ENCODE data around the gene EEF1B2.
"Not testable (repeated sequence)": the region's sequence is repeated elsewhere in the genome, so short reads cannot be mapped to it uniquely, and the experiment has no call there.

EEF1B2 gene

GRCh38 chr2:206160125-206160806, 571 bp downstream of the EEF1B2 start:
- TF ChIP-seq OSR1 (CRISPR knock-in tag; IDR thresholded peaks at IDR 0.05) (no peak), ZNF8 (CRISPR knock-in tag; IDR thresholded peaks at IDR 0.05) (no peak), ZFP30 (CRISPR knock-in tag; IDR thresholded peaks at IDR 0.05) (no peak), ISL1 (CRISPR knock-in tag; IDR thresholded peaks at IDR 0.05) (no peak), TCF4 (CRISPR knock-in tag; IDR thresholded peaks at IDR 0.05; ENCODE audit: borderline replicate concordance) (no peak), ZFP3 (CRISPR knock-in tag; IDR thresholded peaks at IDR 0.05) (no peak), GLIS3 (CRISPR knock-in tag; IDR thresholded peaks at IDR 0.05) (no peak), ESRRG (CRISPR knock-in tag; IDR thresholded peaks at IDR 0.05) (no peak), BACH2 (CRISPR knock-in tag; IDR thresholded peaks at IDR 0.05; ENCODE audit: borderline replicate concordance) (no peak), ARNTL (CRISPR knock-in tag; IDR thresholded peaks at IDR 0.05; ENCODE audit: borderline replicate concordance, low read depth) (no peak), ZC3H10 (CRISPR knock-in tag; IDR thresholded peaks at IDR 0.05) (no peak), ZNF70 (CRISPR knock-in tag; IDR thresholded peaks at IDR 0.05) (no peak), RARB (CRISPR knock-in tag; IDR thresholded peaks at IDR 0.05) (no peak), PATZ1 (CRISPR knock-in tag; IDR thresholded peaks at IDR 0.05; ENCODE audit: borderline replicate concordance) (no peak)
- TF ChIP-seq, protein P1, sequence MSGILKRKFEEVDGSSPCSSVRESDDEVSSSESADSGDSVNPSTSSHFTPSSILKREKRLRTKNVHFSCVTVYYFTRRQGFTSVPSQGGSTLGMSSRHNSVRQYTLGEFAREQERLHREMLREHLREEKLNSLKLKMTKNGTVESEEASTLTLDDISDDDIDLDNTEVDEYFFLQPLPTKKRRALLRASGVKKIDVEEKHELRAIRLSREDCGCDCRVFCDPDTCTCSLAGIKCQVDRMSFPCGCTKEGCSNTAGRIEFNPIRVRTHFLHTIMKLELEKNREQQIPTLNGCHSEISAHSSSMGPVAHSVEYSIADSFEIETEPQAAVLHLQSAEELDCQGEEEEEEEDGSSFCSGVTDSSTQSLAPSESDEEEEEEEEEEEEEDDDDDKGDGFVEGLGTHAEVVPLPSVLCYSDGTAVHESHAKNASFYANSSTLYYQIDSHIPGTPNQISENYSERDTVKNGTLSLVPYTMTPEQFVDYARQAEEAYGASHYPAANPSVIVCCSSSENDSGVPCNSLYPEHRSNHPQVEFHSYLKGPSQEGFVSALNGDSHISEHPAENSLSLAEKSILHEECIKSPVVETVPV (CRISPR knock-in tag; IDR thresholded peaks at IDR 0.05) = no peak
- TF ChIP-seq, protein P2, sequence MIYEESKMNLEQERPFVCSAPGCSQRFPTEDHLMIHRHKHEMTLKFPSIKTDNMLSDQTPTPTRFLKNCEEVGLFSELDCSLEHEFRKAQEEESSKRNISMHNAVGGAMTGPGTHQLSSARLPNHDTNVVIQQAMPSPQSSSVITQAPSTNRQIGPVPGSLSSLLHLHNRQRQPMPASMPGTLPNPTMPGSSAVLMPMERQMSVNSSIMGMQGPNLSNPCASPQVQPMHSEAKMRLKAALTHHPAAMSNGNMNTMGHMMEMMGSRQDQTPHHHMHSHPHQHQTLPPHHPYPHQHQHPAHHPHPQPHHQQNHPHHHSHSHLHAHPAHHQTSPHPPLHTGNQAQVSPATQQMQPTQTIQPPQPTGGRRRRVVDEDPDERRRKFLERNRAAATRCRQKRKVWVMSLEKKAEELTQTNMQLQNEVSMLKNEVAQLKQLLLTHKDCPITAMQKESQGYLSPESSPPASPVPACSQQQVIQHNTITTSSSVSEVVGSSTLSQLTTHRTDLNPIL (CRISPR knock-in tag; IDR thresholded peaks at IDR 0.05; ENCODE audit: low read depth) = no peak
- TF ChIP-seq, protein P3, sequence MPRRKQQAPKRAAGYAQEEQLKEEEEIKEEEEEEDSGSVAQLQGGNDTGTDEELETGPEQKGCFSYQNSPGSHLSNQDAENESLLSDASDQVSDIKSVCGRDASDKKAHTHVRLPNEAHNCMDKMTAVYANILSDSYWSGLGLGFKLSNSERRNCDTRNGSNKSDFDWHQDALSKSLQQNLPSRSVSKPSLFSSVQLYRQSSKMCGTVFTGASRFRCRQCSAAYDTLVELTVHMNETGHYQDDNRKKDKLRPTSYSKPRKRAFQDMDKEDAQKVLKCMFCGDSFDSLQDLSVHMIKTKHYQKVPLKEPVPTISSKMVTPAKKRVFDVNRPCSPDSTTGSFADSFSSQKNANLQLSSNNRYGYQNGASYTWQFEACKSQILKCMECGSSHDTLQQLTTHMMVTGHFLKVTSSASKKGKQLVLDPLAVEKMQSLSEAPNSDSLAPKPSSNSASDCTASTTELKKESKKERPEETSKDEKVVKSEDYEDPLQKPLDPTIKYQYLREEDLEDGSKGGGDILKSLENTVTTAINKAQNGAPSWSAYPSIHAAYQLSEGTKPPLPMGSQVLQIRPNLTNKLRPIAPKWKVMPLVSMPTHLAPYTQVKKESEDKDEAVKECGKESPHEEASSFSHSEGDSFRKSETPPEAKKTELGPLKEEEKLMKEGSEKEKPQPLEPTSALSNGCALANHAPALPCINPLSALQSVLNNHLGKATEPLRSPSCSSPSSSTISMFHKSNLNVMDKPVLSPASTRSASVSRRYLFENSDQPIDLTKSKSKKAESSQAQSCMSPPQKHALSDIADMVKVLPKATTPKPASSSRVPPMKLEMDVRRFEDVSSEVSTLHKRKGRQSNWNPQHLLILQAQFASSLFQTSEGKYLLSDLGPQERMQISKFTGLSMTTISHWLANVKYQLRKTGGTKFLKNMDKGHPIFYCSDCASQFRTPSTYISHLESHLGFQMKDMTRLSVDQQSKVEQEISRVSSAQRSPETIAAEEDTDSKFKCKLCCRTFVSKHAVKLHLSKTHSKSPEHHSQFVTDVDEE (CRISPR knock-in tag; IDR thresholded peaks at IDR 0.05) = no peak
- ATAC-seq = peak; percentile 7

DNA sequence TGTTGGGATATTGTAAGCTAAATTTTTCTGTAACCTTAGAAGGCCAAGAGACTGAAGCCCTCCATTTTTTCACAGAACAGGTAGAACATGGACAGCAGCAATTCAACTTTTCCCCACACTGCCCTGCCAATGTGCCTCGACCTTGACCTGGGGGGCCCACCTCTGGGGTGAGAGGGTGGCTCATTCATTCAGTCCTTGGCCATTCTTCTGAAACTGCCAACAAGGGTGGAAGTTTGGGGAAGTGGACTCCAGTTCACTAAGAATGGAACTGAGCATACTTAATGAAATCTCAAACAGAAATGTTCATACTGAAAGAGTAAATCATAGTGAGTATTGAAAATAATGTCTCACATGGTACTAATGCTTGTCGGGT, 1.1 kb downstream of the EEF1B2 start:
- no peak for TF ChIP-seq ISL1 (CRISPR knock-in tag; IDR thresholded peaks at IDR 0.05)
- TF ChIP-seq BACH2 (CRISPR knock-in tag; IDR thresholded peaks at IDR 0.05; ENCODE audit: borderline replicate concordance) = no peak
- TF ChIP-seq, protein P4, sequence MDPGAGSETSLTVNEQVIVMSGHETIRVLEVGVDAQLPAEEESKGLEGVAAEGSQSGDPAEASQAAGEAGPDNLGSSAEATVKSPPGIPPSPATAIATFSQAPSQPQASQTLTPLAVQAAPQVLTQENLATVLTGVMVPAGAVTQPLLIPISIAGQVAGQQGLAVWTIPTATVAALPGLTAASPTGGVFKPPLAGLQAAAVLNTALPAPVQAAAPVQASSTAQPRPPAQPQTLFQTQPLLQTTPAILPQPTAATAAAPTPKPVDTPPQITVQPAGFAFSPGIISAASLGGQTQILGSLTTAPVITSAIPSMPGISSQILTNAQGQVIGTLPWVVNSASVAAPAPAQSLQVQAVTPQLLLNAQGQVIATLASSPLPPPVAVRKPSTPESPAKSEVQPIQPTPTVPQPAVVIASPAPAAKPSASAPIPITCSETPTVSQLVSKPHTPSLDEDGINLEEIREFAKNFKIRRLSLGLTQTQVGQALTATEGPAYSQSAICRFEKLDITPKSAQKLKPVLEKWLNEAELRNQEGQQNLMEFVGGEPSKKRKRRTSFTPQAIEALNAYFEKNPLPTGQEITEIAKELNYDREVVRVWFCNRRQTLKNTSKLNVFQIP (CRISPR knock-in tag; IDR thresholded peaks at IDR 0.05; ENCODE audit: borderline replicate concordance, low read depth) = no peak
- no peak for TF ChIP-seq ZNF70 (CRISPR knock-in tag; IDR thresholded peaks at IDR 0.05)
- TF ChIP-seq ZC3H10 (CRISPR knock-in tag; IDR thresholded peaks at IDR 0.05) = no peak
- TF ChIP-seq, protein P3 (CRISPR knock-in tag; IDR thresholded peaks at IDR 0.05) = no peak
- TF ChIP-seq ZFP30 (CRISPR knock-in tag; IDR thresholded peaks at IDR 0.05) = no peak
- no peak for TF ChIP-seq TOX (CRISPR knock-in tag; IDR thresholded peaks at IDR 0.05; ENCODE audit: borderline replicate concordance)
- TF ChIP-seq TCF4 (CRISPR knock-in tag; IDR thresholded peaks at IDR 0.05; ENCODE audit: borderline replicate concordance) = no peak
- TF ChIP-seq CSDC2 (CRISPR knock-in tag; IDR thresholded peaks at IDR 0.05) = no peak
- TF ChIP-seq OSR1 (CRISPR knock-in tag; IDR thresholded peaks at IDR 0.05) = no peak
- TF ChIP-seq GLIS3 (CRISPR knock-in tag; IDR thresholded peaks at IDR 0.05) = no peak
- no peak for TF ChIP-seq ZNF565 (CRISPR knock-in tag; conservative IDR thresholded peaks at IDR 0.05; ENCODE audit: low read depth)
- no peak for ATAC-seq

DNA sequence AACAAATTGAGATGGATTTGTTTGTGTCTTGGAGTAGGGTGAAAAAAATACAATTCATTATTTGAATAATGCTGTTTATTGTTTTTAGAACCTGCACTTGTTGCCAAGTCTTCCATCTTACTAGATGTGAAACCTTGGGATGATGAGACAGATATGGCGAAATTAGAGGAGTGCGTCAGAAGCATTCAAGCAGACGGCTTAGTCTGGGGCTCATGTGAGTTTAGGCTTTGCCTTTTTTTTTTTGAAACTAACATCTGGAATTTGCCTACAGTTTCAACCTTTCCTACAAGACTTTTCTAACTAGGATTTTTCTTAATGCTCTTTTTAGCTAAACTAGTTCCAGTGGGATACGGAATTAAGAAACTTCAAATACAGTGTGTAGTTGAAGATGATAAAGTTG, 2.7 kb downstream of the EEF1B2 start:
- ATAC-seq = not testable (repeated sequence)
